Right ventricle myocardium superior (tissue), 1 donor: Measurements from ENCODE around the gene SREBF1. TPM values are rescaled to one million over a fixed set of nuclear protein-coding genes. Genes with fewer than 3 reads are reported as not detected.
A peak's percentile ranks its signal among the peaks of the same experiment; 100 is the strongest.

Experiments
- ATAC-seq: fragments of 200-7000 bp; cut with Tn5 transposase; one replicate; pipeline ENCODE4 v1.9.1; 2020; ENCODE audit warnings: mild to moderate bottlenecking; ENCODE audit not compliant: poor library complexity
- DNase-seq: peaks from one replicate; pipeline ENCODE4 v3.0.0-alpha.2; 2020
- intact Hi-C: fragments of 100-400 bp; cut with DNase I; formaldehyde crosslinking; loops from one replicate; pipeline ENCODE4 v1.11.2; 2022
- total RNA-seq: library from RNA; stranded (reverse); fragmentation: NEBNext Ultra II Directional; extraction: Animal tissue kit (Norgen Biotek cat#: 25700); gene quantifications from one replicate; pipeline ENCODE4 v1.2.1, GENCODE V29; 2021
- donor health status: DM: no; HTN: yes; CAD: no; lungs with severe emphysema.

The SREBF1 gene
- total RNA-seq, 1 donor from 2014 or later: 14.7 TPM

DNA sequence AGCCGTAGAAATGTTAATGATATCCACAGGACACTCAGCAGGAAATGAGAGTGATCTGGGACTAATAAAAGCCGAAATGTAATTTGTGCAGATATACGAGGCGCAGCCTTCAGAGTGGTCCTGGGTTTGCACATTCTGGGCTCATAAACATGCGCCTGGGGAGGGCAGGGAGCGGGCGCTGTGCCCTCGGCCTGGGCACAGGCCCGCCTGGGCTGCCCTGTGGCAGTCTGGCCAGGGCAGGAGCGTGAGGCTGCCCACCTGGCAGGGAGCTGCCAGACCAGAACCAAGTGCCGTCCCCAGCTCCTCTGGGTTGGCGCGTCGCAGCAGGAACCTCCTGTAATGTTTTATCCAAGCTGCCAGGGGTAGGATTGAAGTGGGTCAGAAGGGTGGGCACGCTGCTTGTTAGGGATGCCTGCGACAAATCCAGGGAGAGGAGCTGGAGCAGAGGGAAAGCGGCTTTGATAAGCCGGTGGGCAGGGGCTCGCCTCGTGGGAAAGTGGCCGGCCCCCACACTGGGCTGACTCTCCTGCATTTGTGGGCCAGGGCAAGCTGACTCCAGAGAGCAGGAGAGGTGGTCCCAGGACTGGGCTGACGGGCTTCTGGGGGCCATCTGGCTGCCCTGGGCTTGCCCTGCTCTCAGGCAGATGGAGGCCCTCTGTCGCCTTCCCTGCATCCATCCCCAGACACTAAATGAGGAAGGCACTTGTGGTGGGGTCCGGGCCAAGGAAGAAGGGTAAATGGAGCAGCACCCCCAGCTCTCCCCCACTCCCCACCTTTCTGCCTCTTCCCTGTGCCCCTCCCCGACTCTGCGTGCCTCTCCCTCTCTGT, 45.9 kb downstream of the SREBF1 start:
- intact Hi-C loops: no loop called here
- no peak for ATAC-seq
- DNase-seq: no peak

DNA sequence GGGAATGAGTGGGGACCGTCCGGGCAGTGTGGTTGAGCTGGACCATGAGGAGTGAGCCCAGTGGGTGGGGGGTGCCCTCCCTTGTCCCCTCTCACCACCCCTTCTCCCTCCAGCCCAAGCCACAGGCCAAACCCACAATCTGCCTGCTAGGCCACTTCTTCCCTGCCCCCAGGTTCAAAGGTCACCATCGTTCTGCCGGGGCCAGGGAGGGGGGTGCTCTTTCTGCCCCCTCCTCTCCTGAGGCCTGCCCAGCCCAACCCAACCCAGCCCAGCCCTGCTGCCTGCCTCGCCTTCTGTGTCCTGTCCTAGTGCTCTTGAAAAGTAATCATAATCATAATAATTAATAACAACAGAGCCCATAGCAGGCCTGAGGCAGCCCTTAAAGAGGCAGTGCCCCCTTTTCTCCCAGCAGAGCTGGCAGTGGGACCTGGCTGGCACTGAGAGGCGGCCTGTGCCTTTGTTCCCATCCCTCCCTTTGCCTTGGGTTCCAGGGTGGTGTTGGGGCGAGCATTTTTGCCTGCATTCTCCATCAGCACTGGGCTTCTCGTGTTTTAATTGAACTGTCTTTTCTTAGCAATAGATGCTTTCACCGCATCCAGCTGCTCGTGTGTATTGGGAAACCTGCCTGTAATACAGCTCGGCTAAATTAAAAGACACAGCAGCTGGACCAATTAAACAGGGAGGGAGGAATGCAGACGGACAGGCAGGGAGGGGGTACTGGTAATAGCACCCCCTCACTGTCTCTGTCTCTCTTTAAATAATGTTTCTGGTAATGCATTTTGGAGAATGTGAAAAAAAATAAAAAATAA, 46.8 kb downstream of the SREBF1 start:
- DNase-seq (no peak), ATAC-seq (no peak)
- intact Hi-C loops: no loop called here

DNA sequence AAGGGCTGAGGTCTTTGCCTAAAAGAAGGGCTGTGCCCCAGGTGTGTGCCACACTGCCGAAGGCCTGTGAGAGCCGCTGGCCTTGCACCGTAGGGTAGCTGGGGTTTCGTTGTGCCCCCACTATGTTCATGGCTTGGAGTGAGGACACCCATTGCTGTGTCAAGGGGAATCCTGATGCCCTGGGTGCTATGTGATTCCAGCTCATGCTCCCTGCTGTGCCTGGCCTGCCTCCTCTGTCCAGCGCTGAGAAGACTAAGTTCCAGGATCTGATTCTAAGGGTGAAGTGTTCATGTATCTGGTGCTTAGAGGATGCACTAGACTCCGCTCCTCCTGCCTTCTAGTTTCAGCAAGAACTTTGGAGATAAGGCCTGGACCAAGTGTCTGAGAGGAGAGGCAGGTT, 47.4 kb downstream of the SREBF1 start:
- DNase-seq: no peak
- intact Hi-C loops: no loop called here
- no peak for ATAC-seq

DNA sequence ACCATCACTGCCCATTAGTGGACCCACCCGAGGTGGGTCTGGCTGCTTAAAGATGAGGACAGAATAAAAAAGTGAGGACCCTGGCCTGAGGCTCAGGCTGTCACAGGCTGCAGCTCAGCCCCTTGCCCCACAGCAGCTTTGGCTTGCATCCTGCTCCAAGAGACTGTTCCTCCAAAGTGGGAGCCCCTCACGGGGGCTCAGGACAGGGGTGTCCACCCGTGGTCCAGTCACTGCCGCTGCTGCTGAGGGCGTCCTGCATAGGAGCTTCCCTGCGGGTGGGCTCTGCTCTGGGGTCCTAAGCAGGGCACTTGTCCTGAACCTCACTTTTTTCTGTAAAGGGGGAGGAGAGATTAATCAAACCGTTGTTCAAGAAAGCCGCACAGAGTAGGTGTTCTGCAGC, 47.8 kb downstream of the SREBF1 start:
- intact Hi-C loops: no loop called here
- DNase-seq (no peak), ATAC-seq (no peak)

DNA sequence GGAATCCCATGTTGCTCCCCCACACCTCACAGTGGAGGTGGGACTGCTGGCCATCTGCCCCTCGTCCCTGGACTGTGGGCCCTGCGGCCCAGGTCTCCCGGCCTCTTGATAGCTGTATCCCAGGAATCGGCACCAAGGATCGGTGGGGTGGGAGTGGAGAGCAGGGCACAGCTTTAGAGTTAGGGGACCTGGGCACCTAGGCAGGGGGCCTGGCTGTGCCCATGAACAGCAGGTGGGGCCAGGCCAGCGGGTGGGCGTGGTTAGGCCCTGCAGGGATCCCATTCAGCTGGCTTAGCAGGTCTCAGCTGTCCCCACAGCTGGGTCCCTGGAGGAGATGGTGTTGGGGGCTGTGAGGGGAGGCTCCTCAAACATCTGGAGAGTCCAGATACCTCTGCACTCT, 49.2 kb downstream of the SREBF1 start:
- no peak for ATAC-seq
- intact Hi-C loops: no loop called here

DNA sequence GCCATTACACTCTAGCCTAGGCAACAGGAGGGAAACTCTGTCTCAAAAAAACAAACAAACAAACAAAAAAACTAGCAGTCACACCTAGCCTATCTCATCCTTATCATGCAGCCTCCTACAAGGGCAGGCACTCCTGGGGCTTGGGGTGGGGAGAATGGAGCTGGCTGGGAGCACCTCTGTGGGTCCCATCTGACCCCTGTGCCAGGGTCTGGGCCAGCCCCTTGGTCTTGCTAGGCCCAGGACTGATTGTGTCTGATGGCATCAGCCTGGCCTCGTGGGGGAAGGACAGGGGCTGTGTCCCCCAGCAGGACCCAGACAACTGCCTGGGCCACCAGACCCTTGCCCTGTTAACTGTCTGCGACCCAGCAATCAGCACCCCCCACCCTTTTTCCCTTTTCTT, 49.8 kb downstream of the SREBF1 start:
- no peak for ATAC-seq
- DNase-seq: no peak
- intact Hi-C loops: no loop called here

More for the DNA sequence above, 49.2 kb downstream of the SREBF1 start:
- DNase-seq: no peak

DNA sequence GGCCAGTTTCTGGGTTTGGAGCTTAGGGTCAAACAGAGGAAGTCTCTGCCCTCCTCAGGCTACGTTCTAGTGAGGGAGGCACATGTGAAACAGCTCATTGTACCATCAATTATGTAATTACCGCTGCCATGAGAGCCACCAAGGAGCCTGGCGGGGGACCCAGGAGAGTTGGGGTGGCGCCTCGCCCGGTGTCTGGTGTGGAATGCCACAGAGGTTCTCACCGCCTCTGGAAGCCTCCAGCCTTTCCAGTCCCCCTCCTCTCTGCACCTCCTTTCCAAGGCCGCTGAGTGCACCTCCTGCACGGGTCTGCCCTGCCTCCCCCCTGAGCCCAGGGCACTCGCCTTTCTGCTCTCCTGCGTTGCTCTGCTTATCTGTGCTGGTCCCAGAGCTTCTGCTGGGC, 51.4 kb downstream of the SREBF1 start:
- ATAC-seq: no peak
- DNase-seq: no peak
- intact Hi-C loops: no loop called here

DNA sequence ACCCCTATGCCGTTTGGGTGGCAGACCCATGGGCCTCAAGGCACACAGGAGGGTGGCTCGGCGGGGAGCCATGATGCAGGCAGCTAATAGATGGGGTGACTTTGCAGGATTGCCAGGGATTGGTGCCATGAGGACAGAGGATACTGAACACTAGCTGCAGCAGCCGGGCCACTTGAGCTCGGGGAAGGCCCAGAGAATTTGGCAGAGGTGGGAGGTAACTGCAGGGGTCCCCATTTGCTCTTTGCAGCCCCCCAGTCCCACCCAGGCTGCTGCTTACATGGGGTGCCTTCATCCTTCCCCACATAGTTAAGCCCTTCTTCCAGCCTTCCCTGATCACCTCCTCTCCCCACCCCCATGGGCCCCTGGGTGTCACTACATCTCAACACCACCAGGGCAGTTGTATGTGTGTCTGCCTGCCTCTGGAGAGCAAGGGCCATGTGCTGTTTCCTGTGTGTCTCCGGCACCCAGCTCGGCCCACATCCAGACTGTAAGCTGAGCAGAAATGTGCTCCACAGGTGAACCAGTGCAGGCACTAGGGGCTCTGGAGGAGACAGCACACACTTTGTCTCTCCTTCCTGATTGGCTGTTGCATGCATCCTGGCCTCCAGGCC, 52.0 kb downstream of the SREBF1 start:
- ATAC-seq: no peak
- intact Hi-C loops: no loop called here

DNA sequence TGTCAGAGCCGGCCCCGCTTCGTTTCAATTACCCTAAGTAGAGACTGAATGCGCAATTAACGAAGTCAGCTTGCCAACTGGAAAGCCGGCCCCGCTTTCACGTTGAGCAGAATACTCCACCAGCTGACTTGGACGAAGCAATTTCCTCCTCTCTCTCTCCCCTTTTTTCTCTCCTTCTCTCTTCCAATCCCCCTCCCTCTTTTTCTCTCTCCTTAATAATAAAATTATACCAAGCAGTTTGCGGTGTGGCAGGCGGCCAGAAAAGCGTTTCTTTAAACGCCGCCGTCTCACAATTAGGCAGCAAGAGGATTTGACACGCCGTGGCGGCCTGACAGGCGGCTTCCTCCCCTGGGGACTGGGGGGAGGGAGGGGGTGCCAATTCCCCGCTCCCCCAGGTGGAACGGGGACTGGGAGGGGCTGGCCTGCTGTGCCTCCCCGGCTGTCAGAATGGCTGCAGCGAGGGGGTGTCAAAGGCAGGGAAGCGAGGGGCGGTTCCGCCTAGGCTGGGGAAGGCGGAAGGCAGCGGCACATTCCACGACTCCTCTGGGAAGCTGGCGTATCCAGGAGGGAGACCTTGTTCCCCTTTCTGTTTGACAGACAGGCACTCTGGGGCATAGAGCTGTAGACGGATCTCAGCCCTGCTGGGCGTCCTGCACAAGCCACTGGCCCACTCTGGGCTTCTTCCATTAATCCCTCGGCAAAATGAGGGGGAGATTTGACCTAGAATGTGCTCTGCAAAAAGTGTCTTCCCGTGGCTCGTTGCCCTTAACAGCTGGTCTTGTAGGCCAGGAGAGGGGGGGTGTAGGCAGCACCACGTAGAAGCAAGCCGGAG, 52.7 kb downstream of the SREBF1 start:
- ATAC-seq (peak; percentile 10), DNase-seq (peak; percentile 71)
- intact Hi-C loops: no loop called here

More for the DNA sequence above, 52.0 kb downstream of the SREBF1 start:
- DNase-seq: no peak

DNA sequence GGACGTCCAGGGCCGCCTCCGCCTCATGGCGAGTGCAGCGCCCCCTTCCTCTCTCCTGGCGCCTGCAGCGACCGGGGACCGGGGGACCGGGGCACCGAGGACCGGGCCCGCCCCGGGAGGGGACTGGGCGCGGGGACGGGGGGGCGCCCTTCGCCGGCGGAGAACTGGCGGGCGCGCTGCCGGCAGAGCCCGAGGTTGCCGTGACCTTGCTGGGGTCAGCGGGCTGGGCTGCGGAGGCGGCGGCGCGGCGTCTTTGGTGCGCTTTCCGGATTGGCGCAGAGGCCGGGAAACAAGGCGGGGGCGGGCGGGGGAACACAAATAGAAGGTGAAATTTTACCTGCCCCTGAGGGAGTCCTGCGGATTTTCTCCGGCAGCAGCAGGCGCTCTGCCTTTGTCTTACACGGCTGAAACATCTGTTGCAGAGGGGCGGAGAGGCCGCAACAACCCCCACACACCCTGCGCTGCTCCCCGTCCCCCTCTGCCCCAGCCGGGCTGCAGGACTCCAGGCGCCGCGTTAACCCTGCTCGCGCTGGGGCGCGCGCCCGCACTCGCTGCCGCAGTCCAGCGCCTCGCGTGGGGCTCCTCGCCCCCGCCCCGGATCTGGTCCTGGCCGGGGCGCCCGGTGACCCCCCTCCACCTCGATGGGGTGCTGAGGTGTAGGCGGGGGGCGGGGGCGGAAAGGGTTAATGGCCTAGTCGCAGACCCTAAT, 53.5 kb downstream of the SREBF1 start:
- peak; percentile 65 for ATAC-seq
- peak; percentile 79 for DNase-seq
- intact Hi-C loops: no loop called here

DNA sequence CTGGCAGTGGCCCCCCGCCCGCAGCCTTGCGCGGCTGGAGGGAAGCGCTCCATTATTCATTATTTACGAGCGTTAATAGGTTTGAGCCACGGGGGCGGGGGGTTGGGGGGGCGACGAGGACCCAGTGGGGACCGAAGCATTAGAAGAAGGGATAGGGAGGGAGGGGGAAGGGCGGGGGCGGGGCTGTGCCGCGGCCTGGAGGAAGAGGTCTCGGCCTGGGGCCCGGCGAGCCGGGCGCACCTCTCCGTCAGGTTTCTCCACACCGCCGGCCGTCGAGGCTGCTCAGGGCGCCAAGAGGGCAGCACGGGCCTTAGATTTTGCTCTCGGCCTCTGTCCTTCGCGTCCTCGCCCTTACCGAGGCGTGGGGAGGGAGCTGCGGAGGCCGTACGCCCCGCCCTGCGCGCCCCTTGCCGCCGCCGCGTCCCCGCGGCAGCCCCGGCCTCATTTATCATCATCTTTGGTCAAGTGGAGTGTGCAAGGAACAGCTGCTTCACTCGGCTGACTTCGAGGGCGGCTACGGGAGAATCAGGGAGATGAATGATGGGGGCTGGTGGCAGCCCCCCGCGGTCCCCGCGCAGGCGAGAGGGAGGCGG, 54.2 kb downstream of the SREBF1 start:
- ATAC-seq (peak; percentile 7), DNase-seq (no peak)
- intact Hi-C loops: no loop called here

DNA sequence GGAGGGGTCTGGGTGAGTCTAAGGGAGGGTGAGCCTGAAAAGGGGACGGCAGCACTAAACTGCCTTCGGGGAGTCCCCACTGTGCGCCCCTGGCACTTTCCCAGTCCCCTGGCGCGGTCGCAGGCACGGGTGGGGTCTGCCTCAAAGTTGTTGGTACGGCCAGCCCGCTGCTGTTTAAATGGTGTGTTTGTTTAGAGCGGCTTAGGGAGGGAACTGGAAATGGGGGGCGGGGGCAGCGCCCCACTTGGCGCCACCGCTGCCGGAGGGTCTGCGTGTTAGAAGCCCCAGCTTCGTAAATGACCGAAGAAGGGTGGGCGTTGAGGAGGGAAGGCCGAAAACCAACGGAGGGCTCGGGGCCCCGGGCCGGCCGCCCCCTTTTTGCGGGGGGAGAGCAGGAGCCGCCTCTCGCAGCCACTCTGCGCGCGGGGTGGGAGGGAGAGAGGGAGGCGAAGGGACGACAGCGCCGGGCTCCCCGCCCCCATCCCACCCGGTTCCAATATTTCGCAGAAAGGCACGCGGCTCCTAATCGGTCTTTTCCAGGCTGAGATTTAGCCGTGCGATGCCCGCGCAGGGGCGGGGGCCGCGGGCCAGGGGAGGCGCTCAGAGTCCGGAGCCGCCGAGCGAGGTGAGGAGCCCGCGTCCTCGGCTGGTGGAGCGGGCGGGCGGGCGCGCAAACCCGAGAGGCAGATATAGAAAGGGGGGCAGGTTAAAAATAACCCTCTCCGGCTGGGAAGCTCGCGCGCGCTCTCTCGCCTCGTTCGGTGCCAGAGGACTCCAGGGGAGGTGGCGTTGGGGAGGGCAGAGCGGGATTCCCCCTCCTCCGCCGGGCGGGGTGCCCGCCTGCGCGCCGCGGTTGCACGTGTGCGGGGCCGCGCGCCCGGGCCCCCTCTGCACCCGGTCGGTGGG, 54.9 kb downstream of the SREBF1 start:
- DNase-seq: peak; percentile 86
- ATAC-seq: peak; percentile 75
- intact Hi-C loops: no loop called here

DNA sequence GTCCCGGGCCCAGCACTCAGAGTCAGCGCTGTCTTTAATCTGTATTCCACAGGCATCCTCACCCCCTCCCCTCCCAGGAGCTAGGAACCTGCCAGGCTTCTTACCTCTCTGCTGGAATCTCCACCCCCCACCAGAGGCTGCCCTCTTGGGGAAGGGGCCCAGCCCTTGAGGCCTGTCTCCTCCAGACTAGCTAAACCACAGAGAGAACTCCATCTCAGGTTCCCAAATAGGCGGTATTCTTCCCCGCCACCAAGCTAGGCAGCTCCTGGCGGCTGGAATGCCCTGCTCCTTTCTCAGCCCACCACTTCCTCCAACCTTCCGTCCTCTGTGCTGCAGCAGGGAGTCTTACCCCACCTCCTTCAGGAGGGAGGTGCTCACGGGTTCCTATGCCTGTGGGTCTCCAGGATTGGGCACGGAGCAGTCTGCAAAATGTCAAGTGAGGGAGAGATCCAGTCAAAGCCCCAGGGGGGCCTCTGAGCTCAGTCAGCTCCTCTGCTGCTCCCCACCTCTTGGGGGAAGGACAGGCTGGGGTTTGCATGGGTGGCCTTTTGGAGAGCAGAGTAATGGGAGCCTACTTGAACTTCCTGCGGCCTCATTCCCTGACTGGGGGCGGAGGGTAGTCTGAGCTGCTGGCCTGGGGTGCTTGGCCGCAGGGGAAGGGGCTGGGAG, 55.7 kb downstream of the SREBF1 start:
- ATAC-seq (no peak), DNase-seq (no peak)
- intact Hi-C loops: no loop called here

DNA sequence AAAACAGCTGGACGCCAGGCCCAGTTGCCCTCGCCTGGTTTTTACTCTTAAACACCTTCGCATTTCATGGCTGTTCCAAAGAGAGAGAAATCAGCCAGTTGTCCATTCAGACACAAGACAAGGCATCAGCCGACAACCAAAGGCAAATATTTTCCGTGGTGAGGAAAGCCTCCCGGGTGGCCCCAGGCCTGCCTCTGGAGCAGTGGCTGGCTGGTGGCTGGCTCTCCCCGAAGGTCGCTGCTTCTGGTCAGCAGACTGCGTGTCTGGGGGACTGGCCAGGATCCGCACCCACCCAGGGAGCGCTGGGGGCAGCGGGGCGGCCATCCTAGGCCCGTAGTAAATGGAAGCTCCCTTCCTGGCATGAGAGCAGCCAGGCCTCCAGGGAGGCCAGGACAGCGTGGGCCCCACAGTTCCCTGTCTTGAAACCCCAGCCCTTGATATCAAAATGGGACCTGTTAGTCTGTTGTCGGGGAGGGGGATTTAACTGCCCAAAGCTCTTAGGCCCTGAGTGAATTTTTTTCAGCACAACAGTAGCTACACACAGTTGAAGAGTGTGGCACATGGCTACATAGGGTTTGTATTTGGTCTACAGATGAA, 57.7 kb downstream of the SREBF1 start:
- DNase-seq (peak; percentile 65), ATAC-seq (no peak)
- intact Hi-C loops: no loop called here

DNA sequence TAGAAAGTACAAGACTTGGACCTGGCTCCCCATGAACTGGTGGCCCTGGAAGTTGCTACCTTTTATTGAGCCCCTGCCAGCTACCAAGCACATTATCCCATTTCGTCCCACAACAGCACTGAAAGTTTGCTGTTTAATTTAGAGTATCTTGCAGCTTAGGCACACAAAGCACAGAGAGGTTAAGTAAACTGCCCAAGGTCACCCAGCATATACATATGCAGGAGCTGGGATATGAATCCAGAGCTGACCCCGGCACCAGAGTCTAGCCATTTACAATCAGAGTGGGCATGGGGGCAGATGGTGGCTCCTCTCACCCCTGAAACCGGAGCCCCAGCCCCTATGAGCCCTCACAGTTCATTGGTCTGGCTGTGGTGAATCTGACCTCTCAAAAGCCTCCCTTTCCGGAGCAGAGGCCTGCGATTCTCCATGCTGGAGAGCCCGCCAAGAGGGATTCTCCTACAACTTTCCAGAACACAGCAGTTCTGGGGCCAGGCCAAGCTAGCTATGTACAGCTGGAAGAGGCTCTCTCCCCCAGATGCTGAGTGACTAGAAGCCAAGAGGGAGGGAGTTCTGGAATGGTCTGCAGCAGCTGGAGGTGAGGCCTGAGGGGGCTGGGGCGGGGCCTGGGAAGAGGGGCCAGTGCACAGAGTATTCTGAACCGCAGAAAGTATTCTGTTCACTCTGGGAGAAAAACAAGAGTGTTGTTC, 58.3 kb downstream of the SREBF1 start:
- peak; percentile 18 for ATAC-seq
- DNase-seq: peak; percentile 89
- intact Hi-C loops: no loop called here
